PC-9 (cell line): ENCODE data around the gene PYGB. TPM values are rescaled to one million over a fixed set of nuclear protein-coding genes. Genes with fewer than 3 reads are reported as not detected.
"Not testable (repeated sequence)": the region's sequence is repeated elsewhere in the genome, so short reads cannot be mapped to it uniquely, and the experiment has no call there.

ENCODE experiments used
- BruUV-seq: library from RNA; stranded (reverse); fragments of 400-500 nt; replicated peaks from 2 replicates; lab custom pipeline; 2021; lab: Mats Ljungman, UMichigan
- CTCF ChIA-PET: fragments of 300-600 bp; sonication (Branson Sonifier 250); formaldehyde crosslinking; loops from one replicate; lab custom pipeline; 2022; ENCODE audit warnings: antibody characterized with exemption; lab: Charles Lee
- POLR2A ChIA-PET: fragments of 300-600 bp; sonication (Branson Sonifier 250); formaldehyde crosslinking; loops from one replicate; lab custom pipeline; 2022; ENCODE audit warnings: antibody characterized with exemption; ENCODE audit not compliant: unreplicated experiment; lab: Charles Lee
- DNase-seq, 2 experiments: peaks; one replicate each; pipeline versions ENCODE4 v3.0.0 to v3.0.0-alpha.2; 2015 to 2022; ENCODE audit warnings: mixed read lengths in 1 of 2
- H2AFZ ChIP-seq: fragments of 200-600 bp; sonication (generic); 2 replicates; pipeline ENCODE4 v1.8.1; 2017; ENCODE audit warnings: antibody characterized with exemption
- H3F3A ChIP-seq: fragments of 200-600 bp; sonication (generic); 2 replicates; pipeline ENCODE4 v1.8.1; 2017; ENCODE audit warnings: antibody characterized with exemption, mild to moderate bottlenecking, low read depth; ENCODE audit not compliant: insufficient read depth
- H3K27ac ChIP-seq: fragments of 200-600 bp; sonication (generic); 2 replicates; pipeline ENCODE4 v1.6.1; 2016; ENCODE audit warnings: mixed run types
- H3K27me3 ChIP-seq: fragments of 200-600 bp; sonication (generic); 2 replicates; pipeline ENCODE4 v1.6.1; 2016; ENCODE audit warnings: low read depth, mixed run types; ENCODE audit not compliant: insufficient read depth
- H3K36me3 ChIP-seq: fragments of 200-600 bp; sonication (generic); 2 replicates; pipeline ENCODE4 v1.6.1; 2016; ENCODE audit warnings: low read depth, mixed run types
- H3K4me1 ChIP-seq: fragments of 200-600 bp; sonication (generic); replicated peaks from 2 replicates; pipeline ENCODE4 v1.6.1; 2016; ENCODE audit warnings: mixed run types; ENCODE audit not compliant: insufficient read depth
- H3K4me2 ChIP-seq: fragments of 200-600 bp; sonication (generic); 2 replicates; pipeline ENCODE4 v1.6.1; 2017; ENCODE audit warnings: mixed run types
- H3K4me3 ChIP-seq: fragments of 200-600 bp; sonication (generic); 2 replicates; pipeline ENCODE4 v1.6.1; 2016; ENCODE audit warnings: mixed run types
- H3K79me2 ChIP-seq: fragments of 200-600 bp; sonication (generic); 2 replicates; pipeline ENCODE4 v1.6.1; 2017; ENCODE audit warnings: low read depth, mixed run types
- H3K9me2 ChIP-seq: fragments of 200-600 bp; sonication (generic); 2 replicates; pipeline ENCODE4 v1.8.1; 2017; ENCODE audit warnings: mild to moderate bottlenecking; ENCODE audit not compliant: insufficient read depth
- H3K9me3 ChIP-seq: fragments of 200-600 bp; sonication (generic); 2 replicates; pipeline ENCODE4 v1.8.1; 2016; ENCODE audit warnings: low read depth; ENCODE audit not compliant: insufficient read depth
- H4K20me1 ChIP-seq: fragments of 200-600 bp; sonication (generic); 2 replicates; pipeline ENCODE4 v1.8.1; 2017; ENCODE audit not compliant: insufficient read depth
- EZH2 ChIP-seq: fragments of 200-600 bp; sonication (generic); IDR thresholded peaks from 2 replicates; pipeline ENCODE4 v1.8.0; 2017; ENCODE audit warnings: antibody characterized with exemption, low read depth
- intact Hi-C: fragments of 100-400 bp; cut with micrococcal nuclease; formaldehyde crosslinking; loops from one replicate; pipeline ENCODE4 v1.10.0; 2022; ENCODE audit not compliant: unreplicated experiment
- total RNA-seq: library from RNA; stranded (reverse); gene quantifications from 2 replicates; pipeline ENCODE4 v1.2.3, GENCODE V29; 2021
- TF ChIP-seq, protein P1 (sequence below): fragments of 200-600 bp; sonication (generic); conservative IDR thresholded peaks from 2 replicates; pipeline ENCODE4 v1.6.1; 2017; ENCODE audit warnings: mixed run types, antibody characterized with exemption, mild to moderate bottlenecking, moderate library complexity

The PYGB gene
- total RNA-seq, 1 experiment from 2014 or later, result 133 TPM

DNA sequence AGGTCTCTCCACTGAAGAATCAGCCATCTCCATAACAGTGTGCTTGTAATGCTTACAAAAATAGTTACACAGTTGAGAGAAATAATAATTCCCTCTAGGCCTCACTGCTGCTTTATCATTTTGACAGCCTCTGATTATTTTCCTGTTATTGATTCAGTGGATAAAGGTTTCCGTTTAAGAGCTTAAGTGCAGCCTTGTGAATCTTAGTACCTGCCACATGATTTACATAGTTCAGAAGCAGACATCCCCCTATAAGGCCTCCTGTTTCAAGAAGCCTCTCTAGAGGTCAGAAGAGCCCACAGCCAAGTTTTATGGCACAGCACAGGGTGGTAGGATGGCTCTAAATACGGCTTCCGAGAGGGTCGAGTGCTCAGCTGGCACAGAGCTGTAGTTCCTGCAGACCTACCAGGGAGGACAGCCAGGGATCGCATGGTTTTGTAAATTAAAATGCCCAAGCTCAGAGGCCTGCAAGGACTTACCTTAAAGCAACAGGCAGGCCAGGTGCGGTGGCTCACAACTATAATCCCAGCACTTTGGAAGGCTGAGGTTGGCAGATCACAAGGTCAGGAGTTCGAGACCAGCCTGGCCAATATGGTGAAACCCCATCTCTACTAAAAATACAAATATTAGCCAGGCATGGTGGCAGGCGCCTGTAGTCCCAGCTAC, 17.6 kb upstream of the PYGB start:
- Histone ChIP-seq H3K79me2 (peaks cover under 1% of the 10 kb centered on the region; the same call in 1 of the 2 replicates), H3F3A (peaks cover 40% of the 10 kb centered on the region), H3K4me2 (no peak overlapping the region), H3K9me2 (no peaks in the 10 kb centered on the region), H4K20me1 (no peaks in the 10 kb centered on the region), H3K4me3 (no peak overlapping the region), H3K27ac (peak overlapping the region; percentile 38), H3K9me3 (no peaks in the 10 kb centered on the region), H3K36me3 (no peaks in the 10 kb centered on the region), H2AFZ (no peak overlapping the region), H3K27me3 (no peaks in the 10 kb centered on the region), H3K4me1 (peaks cover 48% of the 10 kb centered on the region)
- CTCF ChIA-PET, result no interaction called here
- TF ChIP-seq, protein P1, sequence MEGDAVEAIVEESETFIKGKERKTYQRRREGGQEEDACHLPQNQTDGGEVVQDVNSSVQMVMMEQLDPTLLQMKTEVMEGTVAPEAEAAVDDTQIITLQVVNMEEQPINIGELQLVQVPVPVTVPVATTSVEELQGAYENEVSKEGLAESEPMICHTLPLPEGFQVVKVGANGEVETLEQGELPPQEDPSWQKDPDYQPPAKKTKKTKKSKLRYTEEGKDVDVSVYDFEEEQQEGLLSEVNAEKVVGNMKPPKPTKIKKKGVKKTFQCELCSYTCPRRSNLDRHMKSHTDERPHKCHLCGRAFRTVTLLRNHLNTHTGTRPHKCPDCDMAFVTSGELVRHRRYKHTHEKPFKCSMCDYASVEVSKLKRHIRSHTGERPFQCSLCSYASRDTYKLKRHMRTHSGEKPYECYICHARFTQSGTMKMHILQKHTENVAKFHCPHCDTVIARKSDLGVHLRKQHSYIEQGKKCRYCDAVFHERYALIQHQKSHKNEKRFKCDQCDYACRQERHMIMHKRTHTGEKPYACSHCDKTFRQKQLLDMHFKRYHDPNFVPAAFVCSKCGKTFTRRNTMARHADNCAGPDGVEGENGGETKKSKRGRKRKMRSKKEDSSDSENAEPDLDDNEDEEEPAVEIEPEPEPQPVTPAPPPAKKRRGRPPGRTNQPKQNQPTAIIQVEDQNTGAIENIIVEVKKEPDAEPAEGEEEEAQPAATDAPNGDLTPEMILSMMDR, result no peak
- no peak for TF ChIP-seq EZH2
- BruUV-seq, result no TSS peak
- intact Hi-C loops, result no loop called here
- POLR2A ChIA-PET, result no interaction called here
- DNase-seq, result no peak

DNA sequence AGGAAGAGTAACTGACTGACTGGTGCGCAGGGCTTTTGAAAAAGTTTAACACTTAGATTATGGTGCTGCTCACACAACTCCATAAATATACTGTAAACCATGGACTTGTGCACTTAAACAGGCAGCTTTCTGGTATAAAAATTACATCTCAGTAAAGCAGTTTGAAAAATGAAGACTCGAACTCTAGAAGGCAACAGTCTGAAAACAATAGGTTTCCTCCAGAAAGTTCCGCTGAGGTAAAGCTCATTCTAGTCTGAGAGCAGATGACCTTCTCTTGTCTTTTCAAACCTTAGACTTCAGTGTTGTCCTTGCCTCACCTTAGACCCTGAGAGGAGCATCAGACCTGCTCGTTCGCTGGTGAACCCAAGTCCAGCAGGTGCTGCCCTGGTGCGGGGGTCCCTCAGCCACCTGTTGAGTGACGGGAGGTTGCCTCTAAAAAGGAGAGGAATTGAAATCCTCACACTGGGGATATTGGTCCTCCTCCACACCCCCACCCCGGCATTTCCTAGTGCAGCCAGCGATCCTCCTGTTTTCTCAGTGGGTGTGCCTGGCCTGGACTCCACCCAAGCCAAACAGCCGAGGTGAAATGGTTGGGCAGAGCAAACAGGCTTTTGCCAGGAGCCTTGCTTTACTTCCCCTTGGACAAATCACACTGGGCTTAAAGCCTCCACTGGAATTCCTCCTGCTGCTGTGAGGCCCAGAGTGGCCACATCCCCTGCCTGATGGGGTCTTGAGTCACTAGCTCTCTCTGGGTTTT, 14.7 kb upstream of the PYGB start:
- Histone ChIP-seq H3K27me3 (no peaks in the 10 kb centered on the region), H3K27ac (peak overlapping the region; percentile 82), H3K79me2 (no peaks in the 10 kb centered on the region), H4K20me1 (no peaks in the 10 kb centered on the region), H3K36me3 (no peaks in the 10 kb centered on the region), H3F3A (peaks cover 29% of the 10 kb centered on the region), H3K4me2 (peak overlapping the region; percentile 77), H3K9me2 (no peaks in the 10 kb centered on the region), H3K9me3 (no peaks in the 10 kb centered on the region), H2AFZ (no peak overlapping the region; the same call in 1 of the 2 replicates), H3K4me1 (peaks cover 57% of the 10 kb centered on the region), H3K4me3 (peak overlapping the region; percentile 26; the same call in 1 of the 2 replicates)
- peak; percentile 88 to 90 for DNase-seq
- BruUV-seq, result TSS peak; percentile 22
- CTCF ChIA-PET, result interaction anchor here (0.6 to 1.5 kb wide), 2 partner anchors 10 to 1136 kb away, joined by 4 to 12 read pairs; no protein-coding TSS in a partner anchor
- no peak for TF ChIP-seq EZH2
- TF ChIP-seq, protein P1, result no peak
- POLR2A ChIA-PET, result interaction anchor here (0.6 to 1.6 kb wide), 3 partner anchors 9 to 199 kb away, joined by 3 to 18 read pairs (median 8); partner anchors contain the start of gene PYGB
- intact Hi-C loops, result no loop called here

DNA sequence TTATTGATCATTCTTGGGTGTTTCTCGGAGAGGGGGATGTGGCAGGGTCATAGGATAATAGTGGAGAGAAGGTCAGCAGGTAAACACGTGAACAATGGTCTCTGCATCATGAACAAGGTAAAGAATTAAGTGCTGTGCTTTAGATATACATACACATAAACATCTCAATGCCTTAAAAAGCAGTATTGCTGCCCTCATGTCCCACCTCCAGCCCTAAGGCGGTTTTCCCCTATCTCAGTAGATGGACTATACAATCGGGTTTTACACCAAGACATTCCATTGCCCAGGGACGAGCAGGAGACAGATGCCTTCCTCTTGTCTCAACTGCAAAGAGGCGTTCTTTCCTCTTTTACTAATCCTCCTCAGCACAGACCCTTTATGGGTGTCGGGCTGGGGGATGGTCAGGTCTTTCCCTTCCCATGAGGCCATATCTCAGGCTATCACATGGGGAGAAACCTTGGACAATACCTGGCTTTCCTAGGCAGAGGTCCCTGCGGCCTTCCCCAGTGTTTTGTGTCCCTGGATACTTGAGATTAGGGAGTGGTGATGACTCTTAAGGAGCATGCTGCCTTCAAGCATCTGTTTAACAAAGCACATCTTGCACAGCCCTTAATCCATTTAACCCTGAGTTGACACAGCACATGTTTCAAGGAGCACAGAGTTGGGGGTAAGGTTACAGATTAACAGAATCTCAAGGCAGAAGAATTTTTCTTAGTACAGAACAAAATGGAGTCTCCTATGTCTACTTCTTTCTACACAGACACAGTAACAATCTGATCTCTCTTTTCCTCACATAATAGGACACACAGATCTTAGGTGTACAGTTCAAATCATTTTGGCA, 13.7 kb upstream of the PYGB start:
- Histone ChIP-seq H3K27ac (peak overlapping the region; percentile 82), H3F3A (peaks cover 39% of the 10 kb centered on the region), H3K4me2 (peak overlapping the region; percentile 77), H3K4me1 (peaks cover 67% of the 10 kb centered on the region)
- H3K27me3 ChIP-seq, DNase-seq, H3K36me3 ChIP-seq, H3K79me2 ChIP-seq, H3K9me2 ChIP-seq, intact Hi-C loops, H3K9me3 ChIP-seq, H3K4me3 ChIP-seq, BruUV-seq, H2AFZ ChIP-seq, CTCF ChIA-PET, H4K20me1 ChIP-seq: not testable (repeated sequence)
- POLR2A ChIA-PET, result interaction anchor here (1.6 kb wide), 1 partner anchor 13 kb away, joined by 8 read pairs; the partner anchor contains the start of gene PYGB
